GM19351 (cell line): ENCODE measurements around the gene NUDT5.
"Not testable (repeated sequence)": the region's sequence is repeated elsewhere in the genome, so short reads cannot be mapped to it uniquely, and the experiment has no call there.

Experiments
- ATAC-seq: cut with Tn5 transposase; IDR thresholded peaks from one replicate; pipeline ENCODE4 v1.9.1; 2021; ENCODE audit warnings: mild to moderate bottlenecking, moderate library complexity; ENCODE audit not compliant: unreplicated experiment

The NUDT5 gene

GRCh38 chr10:12195603-12196506, at the start of gene NUDT5, which contains the start of gene CDC123:
TSS of gene NUDT5 (minus strand) at chr10:12195891. CDS start at chr10:12186291, 9,600 bp downstream.
TSS of gene CDC123 (plus strand) at chr10:12196188. CDS start at chr10:12196246, 58 bp downstream.
- peak; percentile 85 for ATAC-seq

DNA sequence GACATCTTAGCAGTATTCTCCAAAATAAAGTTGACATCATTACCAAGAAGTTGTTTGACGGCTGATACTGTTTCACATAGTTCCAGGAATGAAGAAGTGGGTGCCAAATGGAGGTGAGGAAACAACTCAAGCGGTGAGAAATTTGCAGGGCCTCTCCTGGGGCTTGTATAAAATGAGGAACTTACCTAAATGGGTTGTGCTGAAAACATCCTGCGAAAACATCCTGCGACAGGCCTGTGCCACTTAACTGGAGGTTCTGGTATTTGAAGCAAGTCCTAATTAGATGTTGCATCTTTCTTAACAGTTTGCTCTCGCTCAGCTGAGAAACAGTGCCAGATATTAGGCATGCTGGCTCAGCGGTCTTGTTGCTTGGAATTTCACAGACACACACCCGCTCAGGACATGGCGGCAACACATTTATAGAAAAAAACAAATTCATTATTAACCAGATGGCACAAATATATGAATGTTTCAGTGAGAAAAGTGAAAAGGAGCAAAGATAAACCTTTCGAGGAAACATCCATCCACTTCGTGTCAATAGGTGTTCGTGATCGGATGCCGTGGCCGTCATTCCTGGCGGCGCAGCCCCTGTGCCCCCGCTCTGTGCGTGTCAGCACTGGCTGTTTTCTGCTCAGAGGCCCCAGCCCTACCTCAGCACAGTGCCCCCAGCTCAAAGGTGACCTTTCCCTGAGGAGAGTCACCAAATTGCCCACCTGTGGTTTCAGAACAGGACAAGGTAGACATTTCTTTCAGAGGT, 48.4 kb upstream of the NUDT5 start:
- ATAC-seq: peak; percentile 54

DNA sequence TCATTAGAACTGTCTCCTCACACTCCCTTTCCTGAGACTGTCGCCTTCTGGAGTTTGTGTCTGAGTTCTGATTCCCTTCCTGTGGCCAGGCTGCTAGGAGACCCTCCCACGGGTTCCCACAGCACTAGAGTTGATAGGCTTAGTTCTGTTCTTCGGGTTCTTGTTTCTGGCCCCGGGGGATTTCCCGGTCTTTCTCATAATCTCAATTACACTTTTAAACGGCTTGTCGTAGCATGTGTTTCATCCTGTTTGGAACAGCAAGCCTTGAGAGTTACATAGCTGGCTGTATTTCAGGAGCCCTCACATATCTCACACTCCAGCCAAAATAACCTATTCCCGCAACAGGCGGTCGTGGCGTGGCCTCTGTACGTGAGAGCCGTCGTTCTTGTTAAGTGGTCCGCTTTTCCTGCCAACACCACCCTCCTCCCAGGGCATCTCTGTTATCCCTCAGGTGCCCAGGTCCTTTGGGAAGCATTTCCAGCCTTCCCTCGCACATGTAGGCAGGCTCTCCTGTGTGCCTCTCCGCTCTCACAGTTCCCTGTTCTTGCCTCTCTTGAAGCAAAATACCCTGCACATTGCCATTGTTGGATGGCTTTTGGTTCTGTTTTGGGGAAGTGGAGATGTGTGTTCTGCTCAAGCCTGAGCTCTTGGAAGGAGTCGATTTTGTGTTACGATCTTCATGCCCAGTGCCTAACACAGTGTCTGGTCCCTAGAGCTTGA, 46.3 kb upstream of the NUDT5 start:
- no peak for ATAC-seq

DNA sequence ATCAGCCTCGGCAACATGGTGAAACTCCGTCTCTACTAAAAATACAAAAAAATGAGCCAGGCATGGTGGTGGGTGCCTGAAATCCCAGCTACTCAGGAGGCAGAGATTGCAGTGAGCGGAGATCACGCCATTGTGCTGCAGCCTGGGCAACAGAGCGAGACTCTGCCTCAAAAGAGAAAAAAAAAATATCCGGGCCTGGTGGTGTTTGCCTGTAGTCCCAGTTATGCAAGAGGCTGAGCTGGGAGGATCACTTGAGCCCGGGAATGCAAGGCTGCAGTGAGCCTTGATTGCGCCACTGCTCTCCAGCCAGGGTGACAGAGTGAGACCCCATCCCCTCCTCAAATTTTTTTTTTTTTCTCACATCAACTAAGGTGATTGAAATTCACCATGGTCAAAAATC, 43.1 kb upstream of the NUDT5 start:
- ATAC-seq: no peak

DNA sequence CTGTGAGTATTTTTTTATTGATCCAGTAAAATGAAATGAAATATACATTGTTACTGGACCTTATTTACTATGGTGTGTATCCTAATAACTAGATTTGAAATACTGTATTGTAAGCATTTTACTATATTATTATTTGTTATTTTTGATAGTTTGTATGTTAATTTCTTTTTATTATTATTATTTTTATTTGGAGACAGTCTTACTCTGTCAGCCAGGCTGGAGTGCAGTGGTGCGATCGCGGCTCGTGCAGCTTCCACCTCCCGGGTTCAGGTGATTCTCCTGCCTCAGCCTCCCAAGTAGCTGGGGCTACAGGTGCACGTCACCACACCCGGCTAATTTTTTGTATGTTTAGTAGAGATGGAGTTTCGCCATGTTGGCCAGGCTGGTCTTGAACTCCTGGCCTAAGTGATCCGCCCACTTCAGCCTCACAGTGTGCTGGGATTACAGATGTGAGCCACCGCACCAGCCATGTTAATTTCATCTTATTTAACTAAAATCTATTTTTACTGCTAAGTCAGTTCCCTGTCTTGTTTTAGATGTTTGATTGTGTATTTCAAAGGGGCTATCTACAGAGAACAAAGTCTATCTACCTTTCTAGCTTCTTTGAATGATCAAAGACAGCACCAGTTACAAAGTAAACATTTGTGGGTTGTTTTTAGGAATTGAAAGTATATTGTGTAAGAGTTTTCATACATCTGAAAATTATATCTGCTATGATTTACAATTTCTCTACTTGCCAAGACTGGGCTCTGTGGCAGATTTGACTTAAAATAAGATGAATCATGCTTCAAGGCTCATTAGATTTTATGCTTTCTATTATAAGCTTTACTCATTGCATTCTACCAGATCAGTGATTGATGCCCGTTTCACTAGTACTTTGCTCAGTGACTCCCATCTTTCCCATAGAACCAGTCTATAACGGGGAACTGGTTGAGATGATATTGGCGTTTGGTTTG, 41.9 kb upstream of the NUDT5 start:
- ATAC-seq: no peak

DNA sequence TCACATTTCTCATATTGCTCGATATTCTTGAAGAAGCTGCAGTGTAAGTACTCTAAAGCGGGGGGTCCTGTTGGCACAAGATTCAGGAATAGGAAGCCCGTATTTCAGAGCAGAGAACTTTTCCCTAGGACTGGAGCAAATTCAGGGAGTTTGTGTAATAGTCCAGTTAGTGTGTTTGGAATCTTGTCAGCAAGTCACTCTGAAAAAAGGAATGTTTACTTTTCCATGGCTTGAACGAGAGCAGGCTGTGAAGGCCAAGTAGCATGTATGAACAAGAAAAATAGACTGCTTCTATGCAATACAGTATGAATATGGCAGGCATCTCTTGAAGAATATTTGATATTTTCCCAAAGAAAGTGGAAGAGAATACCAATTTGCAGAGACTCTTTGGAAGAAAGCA, 40.1 kb upstream of the NUDT5 start:
- ATAC-seq: no peak

GRCh38 chr10:12235116-12235694, 39.5 kb upstream of the NUDT5 start:
- no peak for ATAC-seq

GRCh38 chr10:12234687-12235086, 39.0 kb upstream of the NUDT5 start:
- ATAC-seq: not testable (repeated sequence)

GRCh38 chr10:12228851-12229250, 33.2 kb upstream of the NUDT5 start:
- no peak for ATAC-seq

- not testable (repeated sequence) for ATAC-seq
Observed at GRCh38 chr10:12226438-12226837, 30.7 kb upstream of the NUDT5 start.

- no peak for ATAC-seq
Observed at GRCh38 chr10:12225444-12225843, 29.8 kb upstream of the NUDT5 start.

DNA sequence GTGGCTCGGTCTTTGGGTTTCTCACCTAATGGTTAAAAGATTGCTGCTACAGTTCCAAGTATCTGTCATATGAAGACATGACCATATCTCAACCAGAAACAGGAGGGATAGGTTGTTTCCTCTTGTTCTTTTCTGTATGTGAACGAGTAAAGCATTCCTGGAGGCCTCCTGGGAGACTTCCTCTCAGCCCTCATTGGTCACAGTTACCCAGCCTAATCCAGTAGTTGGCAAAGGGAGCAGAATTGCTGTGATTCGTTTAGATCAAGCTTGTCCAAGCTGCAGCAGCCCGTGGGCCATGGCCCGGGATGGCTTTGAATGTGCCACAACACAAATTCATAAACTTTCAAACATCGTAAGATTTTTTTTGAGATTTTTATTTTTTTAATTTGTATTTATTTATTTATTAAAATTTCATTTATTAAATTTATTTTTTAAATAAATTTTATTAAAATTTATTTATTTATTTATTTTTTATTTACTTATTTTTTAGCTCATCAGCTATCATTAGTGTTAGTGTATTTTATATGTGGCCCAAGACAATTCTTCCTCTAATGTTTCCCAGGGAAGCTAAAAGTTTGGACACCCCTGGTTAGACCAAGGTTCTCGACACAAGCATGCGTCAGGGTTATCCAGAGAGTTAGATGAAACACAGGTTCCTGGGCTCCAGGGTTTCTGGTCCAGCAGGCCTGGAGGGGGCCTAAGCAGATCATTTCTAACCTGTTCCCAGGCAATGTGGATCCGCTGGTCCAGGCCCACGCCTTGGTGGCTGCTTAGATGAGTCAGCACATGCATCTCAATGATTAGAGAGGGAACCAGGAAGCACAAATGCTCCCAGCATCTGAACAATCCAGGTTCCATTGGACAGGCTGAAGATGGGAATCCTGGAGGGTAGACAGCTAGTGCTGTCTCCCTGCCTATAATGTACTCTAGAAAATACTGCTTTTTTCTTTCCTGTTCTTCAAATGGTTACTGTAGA, 25.9 kb upstream of the NUDT5 start:
- ATAC-seq: no peak

GRCh38 chr10:12218991-12219390, 23.3 kb upstream of the NUDT5 start:
- ATAC-seq: no peak

GRCh38 chr10:12214763-12215218, 19.1 kb upstream of the NUDT5 start:
- ATAC-seq: no peak

- ATAC-seq: no peak
Observed at GRCh38 chr10:12214093-12214492, 18.4 kb upstream of the NUDT5 start.

DNA sequence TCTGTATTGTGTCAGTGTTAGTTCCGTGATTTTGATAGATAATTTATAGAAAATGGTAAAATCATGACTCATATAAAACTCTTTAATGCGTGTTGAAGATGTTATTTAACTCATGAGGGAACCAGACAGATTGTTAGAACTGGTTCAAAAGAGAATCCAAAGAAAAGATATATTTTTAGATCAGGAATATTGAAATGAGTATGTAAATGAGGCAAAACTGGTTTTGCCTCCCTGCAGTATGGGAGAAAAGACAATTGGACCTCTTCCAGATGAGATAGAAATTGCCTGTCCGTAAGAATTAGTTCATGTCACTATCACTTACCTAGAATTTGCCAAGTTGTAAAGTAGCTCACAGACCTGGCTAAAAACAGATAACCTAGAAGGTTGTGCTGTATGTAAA, 17.9 kb upstream of the NUDT5 start:
- no peak for ATAC-seq

DNA sequence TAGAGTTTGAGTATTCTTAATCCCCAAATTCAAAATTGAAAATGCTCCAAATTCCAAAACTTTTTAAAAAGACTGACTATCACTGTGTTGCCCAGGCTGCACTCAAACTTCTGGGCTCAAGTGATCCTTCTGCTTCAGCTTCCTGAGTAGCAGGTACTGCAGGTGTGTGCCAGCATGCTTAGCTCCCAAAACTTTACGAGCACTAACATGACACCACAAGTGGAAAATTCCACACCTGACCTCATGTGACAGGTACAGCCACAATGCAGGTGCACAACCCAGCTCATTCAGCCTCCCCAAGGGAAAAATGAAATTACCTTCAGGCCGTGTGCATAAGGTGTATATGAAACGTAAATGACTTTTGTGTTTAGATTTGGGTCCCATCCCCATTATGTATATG, 16.8 kb upstream of the NUDT5 start:
- ATAC-seq: no peak

GRCh38 chr10:12208460-12208859, 12.8 kb upstream of the NUDT5 start:
- no peak for ATAC-seq
